Measurements from ENCODE around the gene DNAJC21.

DNA sequence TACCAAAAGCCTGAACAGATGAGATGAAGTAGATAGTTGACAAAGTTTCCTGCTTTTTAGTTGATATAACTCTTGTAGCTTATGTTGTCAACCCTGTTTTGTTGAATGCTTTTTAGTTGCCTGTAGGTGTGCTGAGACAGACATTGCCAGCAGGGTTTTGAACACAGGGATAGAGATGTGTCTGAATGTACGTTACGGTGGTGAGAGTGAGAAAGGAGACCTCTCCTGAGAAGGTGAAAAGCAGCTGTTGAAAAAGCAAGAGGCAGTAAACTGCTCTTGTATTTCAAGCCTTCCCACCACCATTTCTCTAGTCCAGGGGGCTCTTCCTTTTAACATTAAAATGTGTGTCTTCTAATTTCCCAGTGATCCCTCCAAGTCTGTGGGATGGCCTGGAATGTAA, 14.7 kb downstream of the DNAJC21 start:
- TF ChIP-seq POLR2AphosphoS5 (IDR thresholded peaks at IDR 0.05; ENCODE audit: low read depth, low read length) (no peak), TAF1 (IDR thresholded peaks at IDR 0.05; ENCODE audit: borderline replicate concordance, insufficient read depth, low read length) (no peak), SIN3A (IDR thresholded peaks at IDR 0.05; ENCODE audit: borderline replicate concordance, insufficient read depth, low read length) (no peak), FOXP2 (optimal IDR thresholded peaks at IDR 0.05; ENCODE audit: borderline replicate concordance, extremely low read depth, extremely low read length, insufficient read depth) (no peak)
- TF ChIP-seq, protein P1, sequence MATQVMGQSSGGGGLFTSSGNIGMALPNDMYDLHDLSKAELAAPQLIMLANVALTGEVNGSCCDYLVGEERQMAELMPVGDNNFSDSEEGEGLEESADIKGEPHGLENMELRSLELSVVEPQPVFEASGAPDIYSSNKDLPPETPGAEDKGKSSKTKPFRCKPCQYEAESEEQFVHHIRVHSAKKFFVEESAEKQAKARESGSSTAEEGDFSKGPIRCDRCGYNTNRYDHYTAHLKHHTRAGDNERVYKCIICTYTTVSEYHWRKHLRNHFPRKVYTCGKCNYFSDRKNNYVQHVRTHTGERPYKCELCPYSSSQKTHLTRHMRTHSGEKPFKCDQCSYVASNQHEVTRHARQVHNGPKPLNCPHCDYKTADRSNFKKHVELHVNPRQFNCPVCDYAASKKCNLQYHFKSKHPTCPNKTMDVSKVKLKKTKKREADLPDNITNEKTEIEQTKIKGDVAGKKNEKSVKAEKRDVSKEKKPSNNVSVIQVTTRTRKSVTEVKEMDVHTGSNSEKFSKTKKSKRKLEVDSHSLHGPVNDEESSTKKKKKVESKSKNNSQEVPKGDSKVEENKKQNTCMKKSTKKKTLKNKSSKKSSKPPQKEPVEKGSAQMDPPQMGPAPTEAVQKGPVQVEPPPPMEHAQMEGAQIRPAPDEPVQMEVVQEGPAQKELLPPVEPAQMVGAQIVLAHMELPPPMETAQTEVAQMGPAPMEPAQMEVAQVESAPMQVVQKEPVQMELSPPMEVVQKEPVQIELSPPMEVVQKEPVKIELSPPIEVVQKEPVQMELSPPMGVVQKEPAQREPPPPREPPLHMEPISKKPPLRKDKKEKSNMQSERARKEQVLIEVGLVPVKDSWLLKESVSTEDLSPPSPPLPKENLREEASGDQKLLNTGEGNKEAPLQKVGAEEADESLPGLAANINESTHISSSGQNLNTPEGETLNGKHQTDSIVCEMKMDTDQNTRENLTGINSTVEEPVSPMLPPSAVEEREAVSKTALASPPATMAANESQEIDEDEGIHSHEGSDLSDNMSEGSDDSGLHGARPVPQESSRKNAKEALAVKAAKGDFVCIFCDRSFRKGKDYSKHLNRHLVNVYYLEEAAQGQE (IDR thresholded peaks at IDR 0.05; ENCODE audit: insufficient read depth in 1 of 2, low read depth in 2 of 2, low read length in 2 of 2): no peak
